ENCODE measurements around the gene NSUN5. TPM values are rescaled to one million over a fixed set of nuclear protein-coding genes. Genes with fewer than 3 reads are reported as not detected.

The NSUN5 gene
- total RNA-seq, 3 donors from 2014 or later = 18.9 to 26.7 (median 21.0) TPM

GRCh38 chr7:73352784-73353183 lies 44.2 kb upstream of the NSUN5 start:
- H3K4me3 ChIP-seq = no peak overlapping the region
- intact Hi-C loops (cut with DNase I, micrococcal nuclease) = no loop called here
- no peaks in the 10 kb centered on the region for H3K9me3 ChIP-seq
- no peak for DNase-seq
- H3K36me3 ChIP-seq (ENCODE audit: low read depth) = no peaks in the 10 kb centered on the region
- H3K4me1 ChIP-seq (ENCODE audit: low read depth) = no peaks in the 10 kb centered on the region
- ATAC-seq = no peak
- no peak for TF ChIP-seq CTCF (IDR thresholded peaks at IDR 0.05)

- DNase-seq (no peak), ATAC-seq (no peak)
- no peak for TF ChIP-seq CTCF (IDR thresholded peaks at IDR 0.05)
- Histone ChIP-seq H3K4me3 (no peak overlapping the region), H3K9me3 (no peaks in the 10 kb centered on the region), H3K4me1 (ENCODE audit: low read depth) (no peaks in the 10 kb centered on the region), H3K36me3 (ENCODE audit: low read depth) (no peaks in the 10 kb centered on the region)
- intact Hi-C loops (cut with DNase I, micrococcal nuclease) = no loop called here
Observed at GRCh38 chr7:73351447-73352167, 43.0 kb upstream of the NSUN5 start.

- Histone ChIP-seq H3K4me3 (no peak overlapping the region), H3K36me3 (ENCODE audit: low read depth) (no peaks in the 10 kb centered on the region), H3K4me1 (ENCODE audit: low read depth) (no peaks in the 10 kb centered on the region), H3K9me3 (no peaks in the 10 kb centered on the region)
- DNase-seq (no peak), ATAC-seq (no peak)
- no peak for TF ChIP-seq CTCF (IDR thresholded peaks at IDR 0.05)
- intact Hi-C loops (cut with DNase I, micrococcal nuclease) = no loop called here
Observed at GRCh38 chr7:73350306-73351068, 41.9 kb upstream of the NSUN5 start.

GRCh38 chr7:73349763-73350162 lies 41.1 kb upstream of the NSUN5 start:
- Histone ChIP-seq H3K4me1 (ENCODE audit: low read depth) (no peaks in the 10 kb centered on the region), H3K9me3 (no peaks in the 10 kb centered on the region), H3K4me3 (no peak overlapping the region), H3K36me3 (ENCODE audit: low read depth) (no peaks in the 10 kb centered on the region)
- TF ChIP-seq CTCF (IDR thresholded peaks at IDR 0.05) = no peak
- ATAC-seq = no peak
- no peak for DNase-seq
- intact Hi-C loops (cut with DNase I, micrococcal nuclease) = no loop called here

GRCh38 chr7:73345951-73346350 lies 37.3 kb upstream of the NSUN5 start:
- intact Hi-C loops (cut with DNase I, micrococcal nuclease) = no loop called here

More at GRCh38 chr7:73345951-73346350, 37.3 kb upstream of the NSUN5 start:
- ATAC-seq = no peak
- Histone ChIP-seq H3K36me3 (ENCODE audit: low read depth) (no peaks in the 10 kb centered on the region), H3K4me1 (ENCODE audit: low read depth) (no peaks in the 10 kb centered on the region), H3K9me3 (no peaks in the 10 kb centered on the region), H3K4me3 (no peak overlapping the region)
- TF ChIP-seq CTCF (IDR thresholded peaks at IDR 0.05) = no peak
- DNase-seq = no peak
